NCI-H460 (cell line): Measurements from ENCODE around the gene JMJD6. TPM values are rescaled to one million over a fixed set of nuclear protein-coding genes. Genes with fewer than 3 reads are reported as not detected.
A peak's percentile ranks its signal among the peaks of the same experiment; 100 is the strongest.
"Not testable (repeated sequence)": the region's sequence is repeated elsewhere in the genome, so short reads cannot be mapped to it uniquely, and the experiment has no call there.

Experiments
- DNase-seq: peaks from one replicate; pipeline ENCODE4 v3.0.0-alpha.2; 2016; ENCODE audit warnings: low read depth; ENCODE audit errors: extremely low read depth
- polyA plus RNA-seq: library from polyadenylated mRNA; depleted of rRNA; stranded (reverse); fragments of >200 nt; gene quantifications from 2 replicates; pipeline ENCODE4 v1.2.3, GENCODE V29; 2014; cell fraction: nucleus; rRNA removed
- total RNA-seq: library from RNA; depleted of rRNA; stranded (reverse); fragments of >200 nt; shearing (Covaris generic); gene quantifications from 2 replicates; pipeline ENCODE4 v1.2.3, GENCODE V29; 2014; rRNA removed

JMJD6 gene
- 20.9 and 24.7 TPM in 2 replicates for total RNA-seq
- 26.4 and 30.4 TPM in 2 replicates for polyA plus RNA-seq

DNA sequence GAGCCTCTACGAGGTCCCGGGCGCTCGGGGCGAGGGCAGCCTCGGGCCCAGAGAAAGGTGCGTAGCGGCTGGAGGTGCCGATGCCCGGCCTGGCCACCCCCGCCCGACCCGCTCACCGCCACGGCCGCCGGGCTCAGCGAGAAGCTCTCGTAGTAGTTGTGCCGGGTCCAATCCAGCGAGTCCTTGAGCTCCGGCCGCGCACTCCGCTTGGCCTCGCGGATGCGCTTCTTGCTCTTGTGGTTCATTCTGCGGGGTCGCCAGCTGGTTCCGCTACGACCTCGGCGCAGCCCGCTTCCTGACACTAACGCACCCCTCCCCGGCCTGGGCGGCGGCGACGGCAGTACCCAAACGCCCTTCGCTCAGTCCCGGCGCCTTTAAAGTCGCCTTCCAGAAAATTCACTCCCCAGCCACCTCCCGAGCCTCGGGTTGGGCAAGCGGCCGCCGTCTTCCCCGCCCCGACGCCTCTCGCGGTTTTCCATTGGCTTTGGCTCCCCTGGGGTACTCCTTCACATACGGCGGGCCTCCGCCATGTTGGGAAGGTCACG, at the start of gene JMJD6:
Gene JMJD6, minus strand, starts transcription at position 376 of the 545 bp plus-strand sequence. Its CDS starts 131 bp downstream, at position 245.
- peak; percentile 93 for DNase-seq

- DNase-seq: no peak
Measured at GRCh38 chr17:76775021-76775600, 48.7 kb upstream of the JMJD6 start.

DNA sequence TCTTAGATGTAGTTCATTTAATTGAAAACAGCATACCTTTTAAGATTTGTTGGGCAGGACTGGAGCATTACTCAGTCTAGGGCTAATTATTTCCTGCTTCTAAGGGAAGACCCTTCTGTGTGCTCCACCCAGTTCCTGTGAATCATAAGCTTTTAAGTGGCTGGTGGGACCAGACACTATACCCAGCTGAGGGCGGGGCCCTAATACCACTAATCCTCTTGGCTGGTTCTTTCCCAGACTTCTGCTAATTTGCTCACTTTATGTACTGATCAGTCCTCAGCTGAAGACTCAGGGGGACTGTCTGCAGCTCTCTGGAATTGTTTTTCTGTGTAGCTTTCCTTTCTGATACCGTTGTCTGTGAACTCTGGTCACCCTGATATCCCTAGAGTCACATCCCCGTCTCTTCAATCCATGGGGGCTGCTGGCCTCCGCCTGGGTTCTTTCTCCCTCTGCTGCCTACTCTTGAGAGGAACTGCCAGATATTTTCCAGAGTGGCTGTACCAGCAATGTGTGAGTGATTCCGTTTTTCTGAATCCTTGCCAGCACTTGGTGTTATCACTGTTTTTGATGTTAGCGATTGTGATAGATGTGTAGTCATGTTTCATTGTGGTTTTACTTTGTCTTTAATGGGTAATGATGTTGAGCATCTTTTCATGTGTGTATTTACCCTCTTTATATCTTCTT, 46.6 kb upstream of the JMJD6 start:
- no peak for DNase-seq

DNA sequence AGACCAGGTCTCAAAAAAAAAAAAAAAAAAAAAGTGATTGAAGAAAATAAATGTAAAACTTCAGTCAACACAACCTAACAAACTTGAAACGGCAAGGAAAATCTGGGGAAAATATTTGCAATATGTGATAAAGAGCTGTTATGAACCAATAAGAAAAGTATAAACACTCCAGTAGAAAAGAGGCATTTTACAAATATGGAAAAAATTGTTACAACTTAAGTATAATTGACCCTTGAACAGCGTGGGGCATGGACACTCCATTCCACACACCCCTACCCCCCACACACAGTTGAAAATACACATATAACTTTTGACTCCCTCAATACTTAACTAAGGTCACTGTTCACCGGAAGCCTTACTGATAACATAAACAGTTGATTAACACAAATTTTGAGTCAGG, 32.2 kb upstream of the JMJD6 start:
- no peak for DNase-seq

DNA sequence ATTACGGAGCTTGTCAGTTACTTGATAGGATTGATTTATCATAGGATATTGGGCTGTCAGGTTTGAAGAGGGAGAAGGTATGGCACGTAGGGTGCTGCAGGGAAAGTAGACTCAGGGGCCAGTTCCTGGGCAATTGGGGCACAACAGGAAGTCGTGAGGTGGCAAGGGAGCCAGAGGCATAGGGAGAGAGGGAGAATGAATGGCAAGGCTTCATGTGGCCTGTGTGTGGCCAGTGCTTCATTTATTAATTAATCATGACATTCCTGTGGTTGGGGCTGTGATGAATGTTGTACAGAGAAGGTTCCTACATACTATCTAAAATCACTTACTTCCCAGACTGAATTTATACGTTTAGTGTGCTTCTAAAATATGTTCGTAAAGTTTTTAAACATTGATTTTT, 30.9 kb upstream of the JMJD6 start:
- no peak for DNase-seq

DNA sequence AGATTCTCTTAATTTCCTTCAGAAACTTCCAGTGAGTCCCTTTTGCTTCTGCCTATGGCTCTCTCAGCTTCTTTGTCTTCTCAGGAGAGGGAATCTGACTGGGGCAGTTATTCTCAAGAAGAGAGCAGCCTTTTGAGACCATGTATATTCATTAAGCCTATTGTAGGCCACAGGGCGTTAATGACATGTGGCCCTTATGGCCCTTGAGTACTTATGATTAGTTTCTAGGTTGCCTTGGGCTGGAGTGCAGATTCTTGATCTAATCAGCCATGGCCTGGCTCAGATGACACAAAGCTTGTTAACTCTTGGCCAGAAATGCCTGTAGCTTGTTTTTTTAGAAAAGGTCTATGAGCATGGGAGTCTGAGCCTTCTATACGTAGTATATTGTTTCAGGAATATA, 28.9 kb upstream of the JMJD6 start:
- DNase-seq: no peak

GRCh38 chr17:76753061-76753961, 26.9 kb upstream of the JMJD6 start:
- no peak for DNase-seq

DNA sequence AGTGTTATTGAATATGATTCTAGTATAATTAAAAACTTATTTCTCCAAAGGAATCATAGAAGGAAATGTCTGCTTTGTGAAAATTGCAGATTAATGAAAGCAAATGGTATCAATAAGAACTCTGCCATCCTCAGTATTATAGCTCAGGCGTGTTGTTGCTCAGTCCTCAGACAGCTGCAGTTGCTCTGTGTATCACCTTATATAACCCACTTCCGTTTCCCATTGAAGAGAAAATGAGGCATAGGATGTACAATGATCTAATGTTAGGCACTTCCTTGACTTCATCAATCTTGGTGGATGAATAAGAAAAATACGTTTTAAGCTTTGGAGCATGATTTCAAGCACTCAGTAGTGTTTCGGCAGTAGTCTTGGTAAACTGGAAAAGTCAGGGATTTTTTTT, 25.6 kb upstream of the JMJD6 start:
- DNase-seq: no peak

GRCh38 chr17:76751416-76751993, 25.1 kb upstream of the JMJD6 start:
- no peak for DNase-seq

- DNase-seq: no peak
Measured at GRCh38 chr17:76748657-76749056, 22.3 kb upstream of the JMJD6 start.

- no peak for DNase-seq
Measured at GRCh38 chr17:76747716-76748363, 21.4 kb upstream of the JMJD6 start.

DNA sequence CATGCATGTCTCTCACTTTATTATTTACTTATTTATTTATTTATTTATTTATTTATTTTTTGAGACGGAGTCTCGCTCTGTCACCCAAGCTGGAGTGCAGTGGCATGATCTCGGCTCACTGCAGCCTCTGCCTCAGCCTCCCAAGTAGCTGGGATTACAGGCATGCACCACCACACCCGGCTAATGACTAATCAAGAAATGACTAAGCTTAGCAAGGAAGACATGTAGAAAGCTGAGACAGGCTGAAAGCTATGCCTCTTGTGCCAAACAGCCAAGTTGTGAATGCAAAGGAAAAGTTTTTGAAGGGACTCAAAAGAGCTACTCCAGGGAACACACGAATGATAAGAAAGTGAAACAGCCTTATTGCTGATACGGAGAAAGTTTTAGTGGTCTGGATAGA, 19.4 kb upstream of the JMJD6 start:
- not testable (repeated sequence) for DNase-seq

- DNase-seq: no peak
Measured at GRCh38 chr17:76744747-76745146, 18.3 kb upstream of the JMJD6 start.

DNA sequence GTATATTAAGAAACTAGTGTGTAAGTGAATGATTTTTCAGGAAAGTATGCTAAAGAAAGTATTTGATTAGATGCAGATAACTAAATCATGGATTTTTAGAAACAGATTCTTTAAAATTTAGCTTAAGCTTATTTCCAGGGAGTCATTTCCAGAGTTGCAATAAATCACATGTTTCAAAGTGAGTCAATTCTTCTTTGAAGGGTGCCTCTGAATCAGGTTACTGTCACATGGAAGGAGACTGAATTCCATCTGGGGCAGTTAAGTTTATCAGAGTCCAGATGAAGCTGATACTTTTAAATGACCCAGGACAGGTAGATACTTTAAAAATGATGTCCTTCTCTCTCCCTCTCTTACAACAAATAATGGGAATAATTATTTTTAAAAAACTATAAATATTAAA, 16.6 kb upstream of the JMJD6 start:
- no peak for DNase-seq

DNA sequence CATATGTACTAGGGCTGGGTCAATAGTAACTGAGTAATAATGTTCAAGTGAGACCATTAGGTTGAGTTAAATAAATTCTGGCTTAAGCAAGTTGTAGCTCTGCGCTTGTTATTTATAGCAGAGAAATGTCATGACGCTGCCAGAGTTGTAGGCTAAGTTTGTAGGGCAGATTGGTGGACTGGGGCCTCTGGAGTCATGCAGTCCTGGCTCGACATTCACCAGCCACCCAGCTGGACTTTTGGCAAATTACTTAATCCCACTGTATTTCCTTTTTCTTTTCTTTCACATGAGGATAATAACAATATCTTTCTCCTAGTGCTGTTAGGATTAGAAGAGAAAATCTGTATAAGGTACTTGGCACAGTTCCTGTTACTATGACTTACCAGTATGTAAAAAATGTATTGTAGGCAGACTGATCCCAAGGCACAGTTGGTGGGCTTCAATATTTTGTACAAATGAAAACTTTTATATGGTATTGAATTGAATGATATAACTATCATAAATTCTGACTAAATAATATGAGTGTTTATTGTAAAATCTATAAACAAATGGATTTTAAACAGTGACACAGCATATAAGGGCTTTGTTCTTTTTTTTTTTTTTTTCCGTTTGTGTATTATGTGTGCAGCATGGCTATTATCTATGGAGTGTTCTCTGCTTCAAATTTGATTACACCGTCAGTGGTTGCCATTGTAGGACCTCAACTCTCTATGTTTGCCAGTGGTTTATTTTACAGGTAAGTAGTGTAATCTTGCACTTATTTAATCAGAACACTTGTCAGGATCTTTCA, 14.1 kb upstream of the JMJD6 start:
- no peak for DNase-seq

DNA sequence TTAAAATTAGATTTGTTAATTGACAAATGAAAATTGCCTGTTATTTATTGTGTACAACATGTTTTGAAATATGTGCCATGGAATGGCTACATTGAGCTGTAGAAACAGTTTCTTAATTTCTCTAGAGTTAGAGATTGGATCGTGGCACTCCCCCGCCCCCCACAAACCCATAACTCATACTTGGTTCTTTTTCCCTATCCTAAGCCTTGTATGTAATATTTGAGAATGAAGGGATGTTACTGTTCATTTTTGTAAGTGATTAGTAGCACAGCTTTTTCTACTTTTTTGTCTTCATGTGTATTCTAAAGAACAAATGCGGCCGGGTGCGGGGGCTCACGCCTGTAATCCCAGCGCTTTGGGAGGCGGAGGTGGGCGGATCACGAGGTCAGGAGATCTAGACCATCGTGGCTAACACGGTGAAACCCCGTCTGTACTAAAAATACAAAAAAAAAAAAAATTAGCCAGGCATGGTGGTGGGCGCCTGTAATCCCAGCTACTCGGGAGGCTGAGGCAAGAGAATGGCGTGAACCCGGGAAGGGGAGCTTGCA, 13.2 kb upstream of the JMJD6 start:
- not testable (repeated sequence) for DNase-seq

GRCh38 chr17:76738468-76738850, 12.1 kb upstream of the JMJD6 start:
- DNase-seq: no peak

GRCh38 chr17:76737676-76738467, 11.5 kb upstream of the JMJD6 start, which contains the start of gene MFSD11:
Gene MFSD11 (plus strand): TSS chr17:76738119. CDS start chr17:76738353, 234 bp downstream.
- peak; percentile 88 for DNase-seq
